ENCODE measurements around the gene VAT1L.

DNA sequence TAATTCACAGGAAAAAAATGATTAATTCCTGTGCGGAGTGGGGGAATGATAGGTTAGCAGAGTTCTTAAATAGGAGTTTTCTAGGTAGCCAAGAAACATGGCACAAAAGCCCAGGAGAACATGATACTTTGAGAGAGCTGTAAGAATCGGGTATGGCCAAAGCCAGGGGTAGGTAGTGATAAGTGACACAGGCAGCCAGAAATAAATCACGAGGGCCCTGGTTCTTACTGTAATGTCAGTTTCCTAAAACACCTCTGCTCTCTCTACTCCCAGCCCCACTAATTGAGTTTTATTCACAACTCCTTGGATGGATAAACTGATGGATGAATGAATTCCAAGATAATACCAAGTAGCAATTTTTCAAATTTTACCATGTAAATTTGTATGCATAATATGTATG is 54.1 kb downstream of the VAT1L start:
- TF ChIP-seq, protein P1, sequence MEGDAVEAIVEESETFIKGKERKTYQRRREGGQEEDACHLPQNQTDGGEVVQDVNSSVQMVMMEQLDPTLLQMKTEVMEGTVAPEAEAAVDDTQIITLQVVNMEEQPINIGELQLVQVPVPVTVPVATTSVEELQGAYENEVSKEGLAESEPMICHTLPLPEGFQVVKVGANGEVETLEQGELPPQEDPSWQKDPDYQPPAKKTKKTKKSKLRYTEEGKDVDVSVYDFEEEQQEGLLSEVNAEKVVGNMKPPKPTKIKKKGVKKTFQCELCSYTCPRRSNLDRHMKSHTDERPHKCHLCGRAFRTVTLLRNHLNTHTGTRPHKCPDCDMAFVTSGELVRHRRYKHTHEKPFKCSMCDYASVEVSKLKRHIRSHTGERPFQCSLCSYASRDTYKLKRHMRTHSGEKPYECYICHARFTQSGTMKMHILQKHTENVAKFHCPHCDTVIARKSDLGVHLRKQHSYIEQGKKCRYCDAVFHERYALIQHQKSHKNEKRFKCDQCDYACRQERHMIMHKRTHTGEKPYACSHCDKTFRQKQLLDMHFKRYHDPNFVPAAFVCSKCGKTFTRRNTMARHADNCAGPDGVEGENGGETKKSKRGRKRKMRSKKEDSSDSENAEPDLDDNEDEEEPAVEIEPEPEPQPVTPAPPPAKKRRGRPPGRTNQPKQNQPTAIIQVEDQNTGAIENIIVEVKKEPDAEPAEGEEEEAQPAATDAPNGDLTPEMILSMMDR (IDR thresholded peaks at IDR 0.05): no peak
- TF ChIP-seq EZH2 (IDR thresholded peaks at IDR 0.05; ENCODE audit: borderline replicate concordance, insufficient read depth, low read depth, low read length, poor library complexity, severe bottlenecking): no peak

Measured in B cell (primary cell).